ENCODE data around the gene YIPF4. TPM values are rescaled to one million over a fixed set of nuclear protein-coding genes. Genes with fewer than 3 reads are reported as not detected.
A peak's percentile ranks its signal among the peaks of the same experiment; 100 is the strongest.

The YIPF4 gene
- total RNA-seq, 1 experiment from 2014 or later, result 23.0 TPM

GRCh38 chr2:32358111-32358482 lies 80.4 kb downstream of the YIPF4 start:
- POLR2A ChIA-PET, result interaction anchor here (0.5 kb wide), 1 partner anchor 11 kb away, joined by 3 read pairs; no protein-coding TSS in a partner anchor
- no peak for ATAC-seq
- no peak for DNase-seq (ENCODE audit: low spot score)
- H3K27me3 Mint-ChIP-seq (ENCODE audit: low read depth), result no peaks in the 10 kb centered on the region
- peaks cover 9% of the 10 kb centered on the region for H3K9me3 Mint-ChIP-seq
- TF ChIP-seq ZNF512 (CRISPR knock-in tag; IDR thresholded peaks at IDR 0.05; ENCODE audit: borderline replicate concordance), result no peak
- TF ChIP-seq CREM (CRISPR knock-in tag; IDR thresholded peaks at IDR 0.05), result no peak
- TF ChIP-seq KAT7 (CRISPR knock-in tag; IDR thresholded peaks at IDR 0.05; ENCODE audit: borderline replicate concordance), result no peak
- no peak for TF ChIP-seq NFE2L1 (CRISPR knock-in tag; IDR thresholded peaks at IDR 0.05)
- TF ChIP-seq GTF2I (CRISPR knock-in tag; conservative IDR thresholded peaks at IDR 0.05), result no peak
- no peak for TF ChIP-seq E2F1 (CRISPR knock-in tag; IDR thresholded peaks at IDR 0.05)
- no peak for TF ChIP-seq ZBTB43 (CRISPR knock-in tag; IDR thresholded peaks at IDR 0.05)
- TF ChIP-seq ZNF121 (CRISPR knock-in tag; IDR thresholded peaks at IDR 0.05), result no peak
- no peak for TF ChIP-seq ZNF425 (CRISPR knock-in tag; conservative IDR thresholded peaks at IDR 0.05)
- CTCF ChIA-PET, result no interaction called here
- H3K36me3 Mint-ChIP-seq, result peaks cover 18% of the 10 kb centered on the region
- H3K4me3 Mint-ChIP-seq, result peak overlapping the region; percentile 87
- H3K27ac Mint-ChIP-seq, result peak overlapping the region; percentile 92
- peaks cover 30% of the 10 kb centered on the region for H3K4me1 Mint-ChIP-seq

GRCh38 chr2:32360416-32360815 lies 82.7 kb downstream of the YIPF4 start:
- ChIA-PET CTCF (no interaction called here), POLR2A (no interaction called here)
- H3K4me3 Mint-ChIP-seq, result no peak overlapping the region
- no peak for TF ChIP-seq ZNF317 (CRISPR knock-in tag; IDR thresholded peaks at IDR 0.05; ENCODE audit: borderline replicate concordance, low read depth)
- no peak for TF ChIP-seq IRF1 (CRISPR knock-in tag; IDR thresholded peaks at IDR 0.05)
- no peak for TF ChIP-seq IRF2 (CRISPR knock-in tag; IDR thresholded peaks at IDR 0.05; ENCODE audit: borderline replicate concordance, low read depth)
- no peak for TF ChIP-seq ATF1 (CRISPR knock-in tag; IDR thresholded peaks at IDR 0.05)
- TF ChIP-seq AR (CRISPR knock-in tag; IDR thresholded peaks at IDR 0.05), result no peak
- no peak for TF ChIP-seq RORB (CRISPR knock-in tag; IDR thresholded peaks at IDR 0.05)
- no peak for TF ChIP-seq FOXJ3 (CRISPR knock-in tag; IDR thresholded peaks at IDR 0.05; ENCODE audit: borderline replicate concordance)
- no peak for TF ChIP-seq CDX4 (CRISPR knock-in tag; IDR thresholded peaks at IDR 0.05; ENCODE audit: borderline replicate concordance)
- TF ChIP-seq ZNF121 (CRISPR knock-in tag; IDR thresholded peaks at IDR 0.05), result no peak
- peaks cover 39% of the 10 kb centered on the region for H3K4me1 Mint-ChIP-seq
- H3K9me3 Mint-ChIP-seq, result peaks cover 9% of the 10 kb centered on the region
- ATAC-seq, result no peak
- no peaks in the 10 kb centered on the region for H3K27me3 Mint-ChIP-seq (ENCODE audit: low read depth)
- no peak for DNase-seq (ENCODE audit: low spot score)
- H3K27ac Mint-ChIP-seq, result peak overlapping the region; percentile 68
- H3K36me3 Mint-ChIP-seq, result peaks cover 18% of the 10 kb centered on the region
